Mucosa of rectum (tissue), 2 donors: ENCODE data around the gene CFAP46.
"Not testable (repeated sequence)": the region's sequence is repeated elsewhere in the genome, so short reads cannot be mapped to it uniquely, and the experiment has no call there.

Experiments
- H3K27ac ChIP-seq, 2 donors: one replicate each; pipeline ENCODE4 v1.7.0; 2013; ENCODE audit warnings: inconsistent platforms in 2 of 2, low read depth in 2 of 2, low read length in 2 of 2
- H3K27me3 ChIP-seq, 2 donors: one replicate each; pipeline ENCODE4 v1.7.0; 2013; ENCODE audit warnings: low read length in 2 of 2; ENCODE audit not compliant: control insufficient read depth in 2 of 2, insufficient read depth in 2 of 2
- H3K36me3 ChIP-seq, 2 donors: one replicate each; pipeline ENCODE4 v1.7.0; 2013; ENCODE audit warnings: low read length in 2 of 2; ENCODE audit not compliant: control insufficient read depth in 2 of 2, insufficient read depth in 2 of 2
- H3K4me1 ChIP-seq, 2 donors: one replicate each; pipeline ENCODE4 v1.7.0; 2013; ENCODE audit warnings: low read length in 2 of 2, mild to moderate bottlenecking in 1 of 2; ENCODE audit not compliant: control insufficient read depth in 2 of 2, insufficient read depth in 2 of 2
- H3K4me3 ChIP-seq, 2 donors: one replicate each; pipeline ENCODE4 v1.7.0; 2013; ENCODE audit warnings: low read length in 2 of 2
- H3K9ac ChIP-seq, 2 donors: one replicate each; pipeline ENCODE4 v1.7.0; 2013; ENCODE audit warnings: low read length in 2 of 2, low read depth in 1 of 2, mild to moderate bottlenecking in 1 of 2
- H3K9me3 ChIP-seq, 2 donors: one replicate each; pipeline ENCODE4 v1.7.0; 2013; ENCODE audit warnings: low read length in 2 of 2; ENCODE audit not compliant: control insufficient read depth in 2 of 2
- donor health status: healthy.
- donor health status: Normal muscosa, but diverticular disease.

The CFAP46 gene

GRCh38 chr10:132804785-132805426, 137.5 kb downstream of the CFAP46 start:
- Histone ChIP-seq H3K27ac (no peak overlapping the region), H3K4me3 (no peak overlapping the region), H3K9me3 (peaks cover 0 to 2% of the 10 kb centered on the region in 2 donors), H3K4me1 (no peaks in the 10 kb centered on the region), H3K9ac (no peak overlapping the region), H3K27me3 (no peaks in the 10 kb centered on the region), H3K36me3 (no peaks in the 10 kb centered on the region)

GRCh38 chr10:132804287-132804686, 138.1 kb downstream of the CFAP46 start:
- no peaks in the 10 kb centered on the region for H3K4me1 ChIP-seq
- H3K9me3 ChIP-seq, result peaks cover 0 to 2% of the 10 kb centered on the region in 2 donors
- no peak overlapping the region for H3K27ac ChIP-seq
- H3K4me3 ChIP-seq, result no peak overlapping the region
- no peaks in the 10 kb centered on the region for H3K27me3 ChIP-seq
- no peaks in the 10 kb centered on the region for H3K36me3 ChIP-seq
- no peak overlapping the region for H3K9ac ChIP-seq

GRCh38 chr10:132803416-132804210, 138.8 kb downstream of the CFAP46 start:
- Histone ChIP-seq H3K9ac (no peak overlapping the region), H3K4me1 (no peaks in the 10 kb centered on the region), H3K27ac (no peak overlapping the region), H3K4me3 (no peak overlapping the region), H3K27me3 (no peaks in the 10 kb centered on the region), H3K9me3 (peaks cover 0 to 2% of the 10 kb centered on the region in 2 donors), H3K36me3 (no peaks in the 10 kb centered on the region)

GRCh38 chr10:132802694-132803320, 139.6 kb downstream of the CFAP46 start:
- Histone ChIP-seq H3K9ac (no peak overlapping the region), H3K27me3 (no peaks in the 10 kb centered on the region), H3K4me1 (no peaks in the 10 kb centered on the region), H3K4me3 (no peak overlapping the region), H3K9me3 (peaks cover 0 to 2% of the 10 kb centered on the region in 2 donors), H3K36me3 (no peaks in the 10 kb centered on the region), H3K27ac (no peak overlapping the region)

GRCh38 chr10:132802048-132802447, 140.3 kb downstream of the CFAP46 start:
- Histone ChIP-seq H3K9ac (no peak overlapping the region), H3K4me3 (no peak overlapping the region), H3K9me3 (peaks cover 0 to 2% of the 10 kb centered on the region in 2 donors), H3K27ac (no peak overlapping the region), H3K27me3 (no peaks in the 10 kb centered on the region), H3K4me1 (no peaks in the 10 kb centered on the region), H3K36me3 (no peaks in the 10 kb centered on the region)

- no peak overlapping the region for H3K4me3 ChIP-seq
- H3K9ac ChIP-seq, result no peak overlapping the region
- H3K4me1 ChIP-seq, result no peaks in the 10 kb centered on the region
- H3K27me3 ChIP-seq, result no peaks in the 10 kb centered on the region
- no peak overlapping the region for H3K27ac ChIP-seq
- H3K9me3 ChIP-seq, result peaks cover 0 to 2% of the 10 kb centered on the region in 2 donors
- H3K36me3 ChIP-seq, result no peaks in the 10 kb centered on the region
Observed at GRCh38 chr10:132799865-132800264, 142.5 kb downstream of the CFAP46 start.

- Histone ChIP-seq H3K27ac (no peak overlapping the region), H3K9me3 (peaks cover 0 to 2% of the 10 kb centered on the region in 2 donors), H3K36me3 (no peaks in the 10 kb centered on the region), H3K4me3 (no peak overlapping the region), H3K9ac (no peak overlapping the region), H3K27me3 (no peaks in the 10 kb centered on the region), H3K4me1 (no peaks in the 10 kb centered on the region)
Observed at GRCh38 chr10:132798876-132799275, 143.5 kb downstream of the CFAP46 start.

- Histone ChIP-seq H3K4me1 (no peaks in the 10 kb centered on the region), H3K27me3 (no peaks in the 10 kb centered on the region), H3K9ac (no peak overlapping the region), H3K4me3 (no peak overlapping the region), H3K27ac (no peak overlapping the region), H3K9me3 (peaks cover 0 to 2% of the 10 kb centered on the region in 2 donors), H3K36me3 (no peaks in the 10 kb centered on the region)
Observed at GRCh38 chr10:132798403-132798802, 144.0 kb downstream of the CFAP46 start.

- not testable (repeated sequence) for H3K9ac ChIP-seq
Observed at GRCh38 chr10:132797986-132798385, 144.4 kb downstream of the CFAP46 start.

GRCh38 chr10:132796846-132797245, 145.5 kb downstream of the CFAP46 start:
- H3K36me3 ChIP-seq, result no peaks in the 10 kb centered on the region
- H3K4me3 ChIP-seq, result no peak overlapping the region
- no peak overlapping the region for H3K9ac ChIP-seq
- H3K27me3 ChIP-seq, result no peaks in the 10 kb centered on the region
- H3K9me3 ChIP-seq, result peaks cover 0 to under 1% of the 10 kb centered on the region in 2 donors
- no peaks in the 10 kb centered on the region for H3K4me1 ChIP-seq
- H3K27ac ChIP-seq, result no peak overlapping the region

More at GRCh38 chr10:132797986-132798385, 144.4 kb downstream of the CFAP46 start:
- not testable (repeated sequence) for H3K4me3 ChIP-seq, H3K27ac ChIP-seq, H3K36me3 ChIP-seq, H3K27me3 ChIP-seq, H3K9me3 ChIP-seq, H3K4me1 ChIP-seq
